H9 (cell line): ENCODE measurements around the gene PPP1R12B. TPM values are rescaled to one million over a fixed set of nuclear protein-coding genes. Genes with fewer than 3 reads are reported as not detected.
"Not testable (repeated sequence)": the region's sequence is repeated elsewhere in the genome, so short reads cannot be mapped to it uniquely, and the experiment has no call there.

ENCODE experiments used
- DNase-seq: peaks from one replicate; pipeline ENCODE4 v3.0.0-alpha.2; 2017
- H2AFZ ChIP-seq: one replicate; pipeline ENCODE4 v1.6.1; 2013; ENCODE audit warnings: mild to moderate bottlenecking, low read length, control low read depth, moderate library complexity
- H2AK5ac ChIP-seq: 2 replicates; pipeline ENCODE4 v1.6.1; 2013; ENCODE audit warnings: low read length, control low read depth, mixed read lengths; ENCODE audit not compliant: insufficient read length
- H2BK120ac ChIP-seq: one replicate; pipeline ENCODE4 v1.6.1; 2013; ENCODE audit warnings: low read depth, mild to moderate bottlenecking, low read length, control low read depth, inconsistent platforms; ENCODE audit not compliant: poor library complexity, severe bottlenecking
- H2BK12ac ChIP-seq: 2 replicates; pipeline ENCODE4 v1.6.1; 2013; ENCODE audit warnings: low read length, control low read depth, mixed read lengths, low read depth; ENCODE audit not compliant: insufficient read length
- H2BK15ac ChIP-seq: 2 replicates; pipeline ENCODE4 v1.6.1; 2013; ENCODE audit warnings: low read depth, low read length, control low read depth
- H2BK20ac ChIP-seq: one replicate; pipeline ENCODE4 v1.6.1; 2013; ENCODE audit warnings: low read depth, mild to moderate bottlenecking, low read length, control low read depth, inconsistent platforms; ENCODE audit not compliant: poor library complexity, severe bottlenecking
- H2BK5ac ChIP-seq: 2 replicates; pipeline ENCODE4 v1.6.1; 2013; ENCODE audit warnings: low read length, control low read depth, mixed read lengths; ENCODE audit not compliant: insufficient read length
- H3K14ac ChIP-seq: 2 replicates; pipeline ENCODE4 v1.6.1; 2013; ENCODE audit warnings: low read length, control low read depth; ENCODE audit not compliant: insufficient read depth
- H3K18ac ChIP-seq: 2 replicates; pipeline ENCODE4 v1.6.1; 2013; ENCODE audit warnings: low read depth, mild to moderate bottlenecking, mixed read lengths, low read length, control low read depth; ENCODE audit not compliant: insufficient read length
- H3K23ac ChIP-seq: 2 replicates; pipeline ENCODE4 v1.6.1; 2013; ENCODE audit warnings: low read length, control low read depth, mixed read lengths, low read depth; ENCODE audit not compliant: insufficient read length
- H3K23me2 ChIP-seq: 2 replicates; pipeline ENCODE4 v1.6.1; 2013; ENCODE audit warnings: low read depth, mild to moderate bottlenecking, mixed read lengths, low read length, control low read depth; ENCODE audit not compliant: insufficient read length, poor library complexity, severe bottlenecking
- H3K27ac ChIP-seq: 2 replicates; pipeline ENCODE4 v1.5.1; 2013; ENCODE audit warnings: low read length, control low read depth, mixed read lengths, low read depth; ENCODE audit not compliant: insufficient read length
- H3K27me3 ChIP-seq: 2 replicates; pipeline ENCODE4 v1.6.1; 2013; ENCODE audit warnings: low read length, control low read depth, inconsistent platforms; ENCODE audit not compliant: insufficient read depth
- H3K4ac ChIP-seq: 2 replicates; pipeline ENCODE4 v1.6.1; 2013; ENCODE audit warnings: low read depth, mild to moderate bottlenecking, control low read depth, inconsistent platforms, low read length, moderate library complexity
- H3K4me1 ChIP-seq: 2 replicates; pipeline ENCODE4 v1.6.1; 2013; ENCODE audit warnings: low read length, control low read depth, inconsistent platforms; ENCODE audit not compliant: insufficient read depth
- H3K4me2 ChIP-seq: 2 replicates; pipeline ENCODE4 v1.6.1; 2013; ENCODE audit warnings: low read length, control low read depth, mixed read lengths; ENCODE audit not compliant: insufficient read length, insufficient read depth
- H3K56ac ChIP-seq: 2 replicates; pipeline ENCODE4 v1.6.1; 2013; ENCODE audit warnings: low read depth, mild to moderate bottlenecking, mixed read lengths, low read length, control low read depth; ENCODE audit not compliant: insufficient read length
- H3K79me1 ChIP-seq: 2 replicates; pipeline ENCODE4 v1.6.1; 2013; ENCODE audit warnings: low read depth, mild to moderate bottlenecking, moderate library complexity, low read length, control low read depth, inconsistent platforms; ENCODE audit not compliant: insufficient read depth, poor library complexity, severe bottlenecking
- H3K79me2 ChIP-seq: 2 replicates; pipeline ENCODE4 v1.6.1; 2013; ENCODE audit warnings: low read length, control low read depth, inconsistent platforms; ENCODE audit not compliant: insufficient read depth
- H3K9ac ChIP-seq: 2 replicates; pipeline ENCODE4 v1.6.1; 2013; ENCODE audit warnings: low read length, control low read depth, mixed read lengths; ENCODE audit not compliant: insufficient read length; ENCODE audit errors: extremely low read depth
- H3K9me3 ChIP-seq: one replicate; pipeline ENCODE4 v1.6.1; 2013; ENCODE audit warnings: low read depth, low read length, inconsistent platforms; ENCODE audit not compliant: control insufficient read depth
- H3T11ph ChIP-seq: one replicate; pipeline ENCODE4 v1.6.1; 2013; ENCODE audit warnings: mild to moderate bottlenecking, low read length, control low read depth, inconsistent platforms
- H4K20me1 ChIP-seq: one replicate; pipeline ENCODE4 v1.6.1; 2013; ENCODE audit not compliant: control insufficient read depth, insufficient read length, insufficient read depth
- H4K5ac ChIP-seq: 2 replicates; pipeline ENCODE4 v1.6.1; 2013; ENCODE audit warnings: low read depth, mild to moderate bottlenecking, mixed read lengths, low read length, control low read depth; ENCODE audit not compliant: insufficient read length
- H4K8ac ChIP-seq: replicated peaks from 2 replicates; pipeline ENCODE4 v1.6.1; 2013; ENCODE audit warnings: low read length, control low read depth, mixed read lengths, low read depth; ENCODE audit not compliant: insufficient read length
- H4K91ac ChIP-seq: 2 replicates; pipeline ENCODE4 v1.6.1; 2013; ENCODE audit warnings: low read depth, mild to moderate bottlenecking, moderate library complexity, mixed read lengths, low read length, control low read depth; ENCODE audit not compliant: insufficient read length
- H3K27ac Mint-ChIP-seq, 3 experiments: 2 replicates in 2 of 3; 3 replicates in 1 of 3; pipeline ENCODE4 v1.8.0; 2020 to 2021; ENCODE audit warnings: mixed read lengths in 3 of 3, mild to moderate bottlenecking in 1 of 3, moderate library complexity in 1 of 3
- H3K27me3 Mint-ChIP-seq: 2 replicates; pipeline ENCODE4 v1.8.0; 2021; ENCODE audit warnings: low read depth, mild to moderate bottlenecking, moderate library complexity, mixed read lengths
- H3K36me3 Mint-ChIP-seq, 3 experiments: 2 replicates in 2 of 3; 3 replicates in 1 of 3; pipeline ENCODE4 v1.8.0; 2020 to 2021; ENCODE audit warnings: low read depth in 3 of 3, mixed read lengths in 3 of 3; ENCODE audit not compliant: insufficient read depth in 1 of 3
- H3K4me1 Mint-ChIP-seq, 2 experiments: 2 replicates each; pipeline ENCODE4 v1.8.0; 2020; ENCODE audit warnings: mixed read lengths in 2 of 2
- H3K4me3 Mint-ChIP-seq, 2 experiments: 2 replicates in 1 of 2; 3 replicates in 1 of 2; pipeline ENCODE4 v1.8.0; 2020 to 2021; ENCODE audit warnings: mild to moderate bottlenecking in 2 of 2, mixed read lengths in 2 of 2, moderate library complexity in 1 of 2
- H3K9me3 Mint-ChIP-seq, 2 experiments: 2 replicates in 1 of 2; 3 replicates in 1 of 2; pipeline ENCODE4 v1.8.0; 2020; ENCODE audit warnings: mild to moderate bottlenecking in 2 of 2, mixed read lengths in 2 of 2, moderate library complexity in 1 of 2
- WGBS: extraction: QIAGEN DNeasy Blood & Tissue Kit; methylation state at CpG from one replicate; pipeline ENCODE4 v1.1.7; 2013; ENCODE audit warnings: missing lambda C conversion rate, low lambda C conversion rate, mixed read lengths; ENCODE audit not compliant: insufficient read length; ENCODE audit errors: extremely low coverage; 5-methylcytosine and 5-hydroxymethylcytosine counted together
- total RNA-seq: library from RNA; stranded (reverse); gene quantifications from 2 replicates; pipeline ENCODE4 v1.2.1, GENCODE V29; 2021
- TF ChIP-seq, protein P1 (sequence below): fragments of 200-600 bp; sonication (generic); conservative IDR thresholded peaks from 3 replicates; pipeline ENCODE4 v1.8.0; 2021; ENCODE audit warnings: antibody characterized with exemption, mild to moderate bottlenecking

Gene PPP1R12B
- total RNA-seq, 1 experiment from 2014 or later = 12.9 TPM

DNA sequence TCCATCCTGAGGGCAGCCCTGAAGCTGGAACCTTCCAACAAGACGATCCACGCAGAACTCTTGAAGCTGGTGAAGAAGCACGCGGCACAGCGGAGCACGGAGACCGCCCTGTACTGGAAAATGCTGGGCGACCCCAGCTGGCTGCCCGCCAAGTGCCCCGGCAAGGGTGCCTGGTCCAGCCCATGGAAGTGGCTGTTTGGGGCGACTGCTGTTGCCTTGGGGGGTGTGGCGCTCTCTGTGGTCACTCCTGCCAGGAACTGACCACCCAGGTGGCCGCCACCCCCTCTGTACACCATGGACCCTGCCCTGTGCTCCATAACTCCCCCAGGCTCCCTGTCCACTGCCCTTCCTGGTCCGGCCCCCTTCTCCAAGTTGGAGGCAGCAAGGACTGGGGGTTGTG is 90.8 kb downstream of the PPP1R12B start:
- H3K9me3 Mint-ChIP-seq = no peaks in the 10 kb centered on the region
- Histone ChIP-seq H3T11ph (no peak overlapping the region), H3K27me3 (no peaks in the 10 kb centered on the region), H2AK5ac (no peak overlapping the region), H3K27ac (no peak overlapping the region), H3K56ac (no peak overlapping the region), H2AFZ (no peak overlapping the region), H2BK12ac (no peak overlapping the region), H4K5ac (no peak overlapping the region), H2BK15ac (no peak overlapping the region), H3K4me2 (no peak overlapping the region), H3K9ac (no peak overlapping the region), H3K23ac (no peak overlapping the region), H3K4ac (no peak overlapping the region), H2BK120ac (no peak overlapping the region), H4K91ac (no peak overlapping the region), H2BK20ac (no peak overlapping the region), H3K14ac (no peak overlapping the region), H3K23me2 (no peaks in the 10 kb centered on the region), H3K4me1 (no peaks in the 10 kb centered on the region), H4K20me1 (no peaks in the 10 kb centered on the region), H4K8ac (no peak overlapping the region), H3K18ac (no peak overlapping the region), H2BK5ac (no peak overlapping the region), H3K79me2 (no peaks in the 10 kb centered on the region), H3K79me1 (no peaks in the 10 kb centered on the region), H3K9me3 (no peaks in the 10 kb centered on the region)
- no peak for DNase-seq
- H3K36me3 Mint-ChIP-seq = peaks cover 0 to 12% (median 2%) of the 10 kb centered on the region in 3 experiments; a peak in 4 of 7 replicates
- 0 out of 4 replicates have a peak, but pooled peaks cover 0 to 2% of the 10 kb centered on the region in 2 experiments for H3K4me1 Mint-ChIP-seq
- H3K27ac Mint-ChIP-seq = no peak overlapping the region
- WGBS = no CpG with 5 or more reads among the region's 14 CpGs
- H3K27me3 Mint-ChIP-seq = no peaks in the 10 kb centered on the region
- TF ChIP-seq, protein P1, sequence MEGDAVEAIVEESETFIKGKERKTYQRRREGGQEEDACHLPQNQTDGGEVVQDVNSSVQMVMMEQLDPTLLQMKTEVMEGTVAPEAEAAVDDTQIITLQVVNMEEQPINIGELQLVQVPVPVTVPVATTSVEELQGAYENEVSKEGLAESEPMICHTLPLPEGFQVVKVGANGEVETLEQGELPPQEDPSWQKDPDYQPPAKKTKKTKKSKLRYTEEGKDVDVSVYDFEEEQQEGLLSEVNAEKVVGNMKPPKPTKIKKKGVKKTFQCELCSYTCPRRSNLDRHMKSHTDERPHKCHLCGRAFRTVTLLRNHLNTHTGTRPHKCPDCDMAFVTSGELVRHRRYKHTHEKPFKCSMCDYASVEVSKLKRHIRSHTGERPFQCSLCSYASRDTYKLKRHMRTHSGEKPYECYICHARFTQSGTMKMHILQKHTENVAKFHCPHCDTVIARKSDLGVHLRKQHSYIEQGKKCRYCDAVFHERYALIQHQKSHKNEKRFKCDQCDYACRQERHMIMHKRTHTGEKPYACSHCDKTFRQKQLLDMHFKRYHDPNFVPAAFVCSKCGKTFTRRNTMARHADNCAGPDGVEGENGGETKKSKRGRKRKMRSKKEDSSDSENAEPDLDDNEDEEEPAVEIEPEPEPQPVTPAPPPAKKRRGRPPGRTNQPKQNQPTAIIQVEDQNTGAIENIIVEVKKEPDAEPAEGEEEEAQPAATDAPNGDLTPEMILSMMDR = no peak
- no peak overlapping the region for H3K4me3 Mint-ChIP-seq

DNA sequence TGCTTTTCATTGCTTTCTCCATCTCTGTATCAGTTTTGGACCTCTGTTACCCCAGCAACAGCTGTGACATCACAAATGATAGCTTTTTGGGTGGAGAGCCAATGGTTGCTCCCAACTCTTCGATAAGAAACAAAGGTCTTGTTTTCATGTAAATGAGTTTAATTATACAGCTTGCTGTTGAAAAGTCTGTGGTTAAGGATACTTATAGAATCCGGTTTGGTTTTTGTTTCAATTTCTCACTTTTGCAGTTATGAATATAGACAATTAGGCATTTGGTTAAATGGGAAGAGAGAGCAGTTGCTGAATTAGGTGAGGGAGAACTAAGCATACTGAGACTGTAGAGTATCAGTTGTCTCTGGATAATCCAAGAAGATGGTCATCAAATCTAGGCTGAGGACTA is 99.6 kb downstream of the PPP1R12B start:
- Mint-ChIP-seq H3K4me1 (peaks cover 4 to 11% of the 10 kb centered on the region in 2 experiments), H3K9me3 (peaks cover 9 to 11% of the 10 kb centered on the region in 2 experiments; a peak in 3 of 5 replicates), H3K36me3 (peaks cover 21 to 42% (median 28%) of the 10 kb centered on the region in 3 experiments; a peak in 6 of 7 replicates)
- not testable (repeated sequence) for H3K27ac ChIP-seq, H2BK15ac ChIP-seq, H3K4me3 Mint-ChIP-seq, H4K20me1 ChIP-seq, H2BK12ac ChIP-seq, H3T11ph ChIP-seq, H3K27me3 Mint-ChIP-seq, H3K79me1 ChIP-seq, H3K4me2 ChIP-seq, H3K9ac ChIP-seq, H3K27ac Mint-ChIP-seq, H2BK120ac ChIP-seq, DNase-seq, H3K18ac ChIP-seq, H3K9me3 ChIP-seq, H3K27me3 ChIP-seq, H2AFZ ChIP-seq, H3K56ac ChIP-seq, H2BK20ac ChIP-seq, H4K5ac ChIP-seq, H3K4me1 ChIP-seq, H4K91ac ChIP-seq, H3K23ac ChIP-seq, H3K79me2 ChIP-seq, H3K14ac ChIP-seq, H3K4ac ChIP-seq, H2AK5ac ChIP-seq, H2BK5ac ChIP-seq, H4K8ac ChIP-seq, H3K23me2 ChIP-seq
- no CpG with 5 or more reads among the region's 2 CpGs for WGBS
